Tibial nerve (tissue), 4 donors: ENCODE data around the gene SDR42E2. TPM values are rescaled to one million over a fixed set of nuclear protein-coding genes. Genes with fewer than 3 reads are reported as not detected.

Experiments used
- DNase-seq, 2 donors: peaks; one replicate each; pipeline ENCODE4 v3.0.0-alpha.2; 2019; ENCODE audit warnings: low spot score in 2 of 2
- H3K27ac ChIP-seq, 4 donors: fragments of 200-600 bp; sonication (generic) in 3 of 4; one replicate each; pipeline ENCODE4 v1.5.1; 2017 to 2019; ENCODE audit warnings: mild to moderate bottlenecking in 1 of 4
- H3K27me3 ChIP-seq, 2 donors: fragments of 200-600 bp; sonication (generic) in 1 of 2; one replicate each; pipeline versions ENCODE4 v1.5.1 to v1.6.0; 2017 to 2019
- H3K36me3 ChIP-seq, 3 donors: fragments of 200-600 bp; sonication (generic); one replicate each; pipeline ENCODE4 v1.5.1; 2018 to 2019
- H3K4me1 ChIP-seq, 4 donors: fragments of 200-600 bp; sonication (generic) in 3 of 4; one replicate each; pipeline ENCODE4 v1.5.1; 2017 to 2019
- H3K4me3 ChIP-seq, 4 donors: fragments of 200-600 bp; sonication (generic) in 3 of 4; one replicate each; pipeline ENCODE4 v1.5.1; 2017 to 2019; ENCODE audit warnings: mild to moderate bottlenecking in 1 of 4, moderate library complexity in 1 of 4
- H3K9me3 ChIP-seq, 4 donors: fragments of 200-600 bp; sonication (generic) in 3 of 4; one replicate each; pipeline ENCODE4 v1.5.1; 2017 to 2019
- CTCF ChIP-seq, 5 experiments: fragments of 200-600 bp in 3 of 5; fragments of 450-650 bp in 2 of 5; sonication (generic) in 3 of 5; IDR thresholded peaks; one replicate each; pipeline ENCODE4 v1.5.1; 2016 to 2019; ENCODE audit warnings: antibody characterized with exemption in 5 of 5, mild to moderate bottlenecking in 3 of 5, moderate library complexity in 2 of 5
- EP300 ChIP-seq, 2 donors: sonication (generic); formaldehyde crosslinking; IDR thresholded peaks; one replicate each; pipeline ENCODE4 v1.6.1; 2017; ENCODE audit warnings: antibody characterized with exemption in 2 of 2, mild to moderate bottlenecking in 1 of 2
- POLR2A ChIP-seq, 2 donors: fragments of 450-650 bp; IDR thresholded peaks; one replicate each; pipeline ENCODE4 v1.6.1; 2017; ENCODE audit warnings: antibody characterized with exemption in 2 of 2, mild to moderate bottlenecking in 2 of 2, moderate library complexity in 2 of 2
- WGBS, 2 donors: methylation state at CpG; one replicate each; pipeline ENCODE4 v1.1.5; 2018; 5-methylcytosine and 5-hydroxymethylcytosine counted together
- total RNA-seq, 4 donors: library from RNA; depleted of rRNA; stranded (reverse); fragments of >200 nt; gene quantifications; one replicate each; pipeline ENCODE4 v1.1.0, GENCODE V29; 2016

Gene SDR42E2
- total RNA-seq, 4 donors from 2014 or later = not detected

DNA sequence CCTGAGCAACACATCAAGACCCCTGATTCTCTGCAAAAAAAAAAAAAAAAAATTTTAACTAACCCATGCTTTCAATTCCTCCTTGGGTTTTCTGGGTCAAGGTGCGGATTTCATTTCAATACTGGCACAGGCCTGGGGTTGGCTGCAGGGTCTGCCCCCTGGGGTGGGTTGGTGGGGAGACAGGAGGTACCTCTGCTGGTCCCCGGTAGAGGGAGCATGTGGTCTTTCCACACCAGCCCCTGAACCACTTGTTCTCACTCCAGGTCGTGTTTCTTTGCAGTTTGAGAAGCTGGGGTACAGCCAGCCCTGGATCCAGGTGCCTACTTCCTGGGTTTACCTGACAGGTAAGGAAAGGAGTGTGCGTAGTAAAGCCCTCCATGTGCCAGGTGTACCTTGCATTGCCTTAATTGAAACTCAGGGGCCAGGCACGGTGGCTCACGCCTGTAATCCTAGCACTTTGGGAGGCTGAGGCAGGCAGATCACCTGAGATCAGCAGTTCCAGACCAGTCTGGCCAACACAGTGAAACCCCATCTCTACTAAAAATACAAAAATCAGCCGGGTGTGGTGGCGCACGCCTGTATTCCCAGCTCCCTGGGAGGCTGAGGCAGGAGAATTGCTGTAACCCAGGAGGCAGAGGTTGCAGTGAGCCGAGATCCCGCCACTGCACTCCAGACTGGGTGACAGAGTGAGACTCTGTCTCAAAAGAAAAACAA lies 21.8 kb downstream of the SDR42E2 start:
- Histone ChIP-seq H3K9me3 (no peaks in the 10 kb centered on the region), H3K4me3 (no peak overlapping the region), H3K4me1 (peaks cover 0 to 11% (median 9%) of the 10 kb centered on the region in 4 donors), H3K27ac (no peak overlapping the region), H3K27me3 (no peaks in the 10 kb centered on the region), H3K36me3 (no peaks in the 10 kb centered on the region)
- no peak for DNase-seq
- whole genome bisulfite sequencing, 2 donors = 81 to 83% methylated on average over 11 of the region's 11 CpGs
- TF ChIP-seq POLR2A (IDR thresholded peaks at IDR 0.05) (no peak), EP300 (IDR thresholded peaks at IDR 0.05) (no peak), CTCF (IDR thresholded peaks at IDR 0.05) (no peak)

GRCh38 chr16:22184615-22184968 lies 22.3 kb downstream of the SDR42E2 start:
- TF ChIP-seq EP300 (IDR thresholded peaks at IDR 0.05) (no peak), POLR2A (IDR thresholded peaks at IDR 0.05) (no peak), CTCF (IDR thresholded peaks at IDR 0.05) (no peak)
- H3K36me3 ChIP-seq = no peaks in the 10 kb centered on the region
- H3K27me3 ChIP-seq = no peaks in the 10 kb centered on the region
- peaks cover 0 to 16% (median 14%) of the 10 kb centered on the region in 4 donors for H3K4me1 ChIP-seq
- H3K4me3 ChIP-seq = no peak overlapping the region
- no peaks in the 10 kb centered on the region for H3K9me3 ChIP-seq
- WGBS, 2 donors = 77 to 90% methylated on average over 6 of the region's 6 CpGs
- no peak overlapping the region for H3K27ac ChIP-seq
- no peak for DNase-seq

DNA sequence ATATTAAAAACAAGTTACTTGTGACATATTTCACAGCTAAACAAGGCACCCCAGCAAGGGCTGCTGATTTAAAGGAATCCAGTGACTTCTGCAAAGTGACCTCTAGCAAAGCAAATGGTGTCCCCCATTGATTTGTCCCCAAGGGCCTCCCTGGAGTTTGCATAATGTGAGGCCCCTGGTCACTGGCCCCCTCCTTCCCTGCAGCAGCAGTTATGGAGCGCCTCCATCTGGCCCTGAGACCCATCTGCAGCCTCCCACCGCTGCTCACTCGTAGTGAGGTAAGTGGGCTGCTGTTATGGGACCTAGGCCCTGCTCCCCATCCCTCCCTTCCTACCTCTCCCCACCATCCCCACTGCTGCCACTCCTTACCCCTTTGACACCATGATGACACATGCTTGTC lies 24.2 kb downstream of the SDR42E2 start:
- no peaks in the 10 kb centered on the region for H3K27me3 ChIP-seq
- TF ChIP-seq EP300 (IDR thresholded peaks at IDR 0.05) (no peak), POLR2A (IDR thresholded peaks at IDR 0.05) (no peak), CTCF (IDR thresholded peaks at IDR 0.05) (no peak)
- DNase-seq = no peak
- no peak overlapping the region for H3K4me3 ChIP-seq
- H3K27ac ChIP-seq = no peak overlapping the region
- H3K9me3 ChIP-seq = no peaks in the 10 kb centered on the region
- H3K4me1 ChIP-seq = peaks cover 0 to 19% (median 16%) of the 10 kb centered on the region in 4 donors
- WGBS, 2 donors = 60 to 64% methylated on average over 3 of the region's 3 CpGs
- H3K36me3 ChIP-seq = no peaks in the 10 kb centered on the region

DNA sequence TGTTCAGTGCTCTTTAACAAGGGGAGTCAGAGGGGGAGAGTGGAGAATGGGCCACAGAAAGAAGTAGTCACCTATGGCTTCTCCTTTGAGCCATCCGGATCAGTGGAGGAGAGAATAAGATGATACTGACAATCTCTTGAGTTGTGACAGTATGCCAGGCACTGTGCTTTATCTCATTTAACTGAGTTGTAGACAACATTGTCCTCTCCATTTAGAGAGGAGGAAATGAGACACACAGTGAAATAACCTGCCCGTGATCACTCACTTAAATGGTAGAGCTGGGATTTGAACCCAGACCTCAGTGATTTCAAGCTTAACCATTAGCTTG lies 25.9 kb downstream of the SDR42E2 start:
- Histone ChIP-seq H3K9me3 (no peaks in the 10 kb centered on the region), H3K27me3 (no peaks in the 10 kb centered on the region), H3K27ac (peak overlapping the region; percentile 93 to 99 (median 96)), H3K4me1 (peaks cover 0 to 33% (median 30%) of the 10 kb centered on the region in 4 donors), H3K36me3 (no peaks in the 10 kb centered on the region), H3K4me3 (no peak overlapping the region)
- TF ChIP-seq EP300 (IDR thresholded peaks at IDR 0.05) = no peak
- TF ChIP-seq POLR2A (IDR thresholded peaks at IDR 0.05) = no peak
- TF ChIP-seq CTCF (IDR thresholded peaks at IDR 0.05) = no peak
- WGBS, 2 donors = 67 to 71% methylated on average over 2 of the region's 2 CpGs
- DNase-seq = no peak

DNA sequence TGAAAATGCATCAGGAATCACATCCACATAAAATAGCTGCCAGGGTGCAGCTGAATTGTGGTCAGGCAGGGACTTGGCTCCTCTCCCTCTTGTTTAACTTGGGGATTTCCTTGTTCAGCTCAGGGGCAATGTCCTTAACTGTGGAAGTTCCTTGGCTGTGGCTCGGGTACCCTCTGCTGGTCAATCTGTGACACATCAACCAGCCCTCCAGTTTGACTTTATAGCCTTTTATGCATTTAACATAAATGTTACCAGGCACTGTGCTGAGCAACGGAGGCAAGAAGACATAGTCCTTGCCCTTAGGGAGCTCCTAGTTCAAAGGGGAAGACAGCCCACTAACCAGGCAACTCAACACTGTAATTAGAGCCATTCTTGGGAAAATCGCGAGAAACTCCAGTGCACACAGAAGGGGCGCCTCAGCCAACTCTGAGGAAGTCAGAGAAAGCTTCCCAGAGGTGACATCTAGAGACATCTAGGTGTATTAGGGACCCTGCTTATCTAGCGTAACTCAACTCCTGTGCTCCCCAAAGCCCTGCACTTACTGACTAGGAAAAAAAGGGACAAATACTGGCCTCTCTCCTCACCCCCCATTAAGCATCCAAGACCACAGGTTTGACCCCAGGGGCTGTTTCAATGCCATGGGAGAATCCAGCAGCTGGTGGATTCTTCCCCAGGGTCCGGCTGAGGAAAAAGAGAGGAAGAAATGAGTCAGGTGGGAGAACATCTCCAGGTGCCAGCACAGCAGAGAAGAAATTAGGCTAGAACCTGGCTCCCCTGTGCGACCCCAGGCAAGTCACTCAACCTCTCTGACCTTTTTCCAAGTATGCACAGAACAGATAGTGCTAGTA lies 26.5 kb downstream of the SDR42E2 start:
- Histone ChIP-seq H3K9me3 (no peaks in the 10 kb centered on the region), H3K27ac (peak overlapping the region; percentile 93 to 99 (median 96)), H3K4me1 (peaks cover 0 to 38% (median 31%) of the 10 kb centered on the region in 4 donors), H3K36me3 (no peaks in the 10 kb centered on the region), H3K4me3 (peak overlapping the region in 1 of 4 donors; percentile 76), H3K27me3 (no peaks in the 10 kb centered on the region)
- TF ChIP-seq POLR2A (IDR thresholded peaks at IDR 0.05) (no peak), EP300 (IDR thresholded peaks at IDR 0.05) (peak in 1 of 2 donors; percentile 30), CTCF (IDR thresholded peaks at IDR 0.05) (peak; percentile 77 to 89 (median 84))
- DNase-seq = peak; percentile 39 to 67
- 25 to 27% methylated on average over 8 of the region's 8 CpGs for WGBS, 2 donors
